HUES48 (cell line): ENCODE measurements around the gene ATG4D.
"Not testable (repeated sequence)": the region's sequence is repeated elsewhere in the genome, so short reads cannot be mapped to it uniquely, and the experiment has no call there.

Source experiments
- H3K27ac ChIP-seq: one replicate; pipeline ENCODE4 v1.7.0; 2013; ENCODE audit warnings: low read depth, low read length, inconsistent platforms
- H3K27me3 ChIP-seq: 2 replicates; pipeline ENCODE4 v1.6.1; 2013; ENCODE audit warnings: mild to moderate bottlenecking, low read length; ENCODE audit not compliant: control insufficient read depth, insufficient read depth
- H3K36me3 ChIP-seq: 2 replicates; pipeline ENCODE4 v1.6.1; 2013; ENCODE audit warnings: low read length; ENCODE audit not compliant: control insufficient read depth, insufficient read depth
- H3K4me1 ChIP-seq: 2 replicates; pipeline ENCODE4 v1.6.1; 2013; ENCODE audit warnings: mild to moderate bottlenecking, low read length; ENCODE audit not compliant: control insufficient read depth, insufficient read depth
- H3K4me3 ChIP-seq: 2 replicates; pipeline ENCODE4 v1.5.1; 2013; ENCODE audit warnings: mild to moderate bottlenecking, low read depth, low read length
- H3K9ac ChIP-seq: 2 replicates; pipeline ENCODE4 v1.6.1; 2013; ENCODE audit warnings: mild to moderate bottlenecking, low read depth, low read length, moderate library complexity
- H3K9me3 ChIP-seq: 2 replicates; pipeline ENCODE4 v1.6.1; 2013; ENCODE audit warnings: low read length; ENCODE audit not compliant: control insufficient read depth, insufficient read depth

The ATG4D gene

GRCh38 chr19:10539016-10539415, 4.7 kb upstream of the ATG4D start:
- not testable (repeated sequence) for H3K27me3 ChIP-seq, H3K9me3 ChIP-seq, H3K4me1 ChIP-seq, H3K36me3 ChIP-seq, H3K9ac ChIP-seq, H3K4me3 ChIP-seq, H3K27ac ChIP-seq

- no peak overlapping the region for H3K27ac ChIP-seq
- no peaks in the 10 kb centered on the region for H3K27me3 ChIP-seq
- no peaks in the 10 kb centered on the region for H3K9me3 ChIP-seq
- H3K4me3 ChIP-seq, result peak overlapping the region; percentile 90
- no peak overlapping the region for H3K9ac ChIP-seq
- peaks cover 12% of the 10 kb centered on the region for H3K36me3 ChIP-seq
- no peaks in the 10 kb centered on the region for H3K4me1 ChIP-seq
Measured at GRCh38 chr19:10543059-10543419, 665 bp upstream of the ATG4D start.

GRCh38 chr19:10544242-10544752, 593 bp downstream of the ATG4D start:
- peaks cover 21% of the 10 kb centered on the region for H3K36me3 ChIP-seq
- no peaks in the 10 kb centered on the region for H3K27me3 ChIP-seq
- H3K27ac ChIP-seq, result peak overlapping the region; percentile 72
- H3K9me3 ChIP-seq, result no peaks in the 10 kb centered on the region
- H3K4me1 ChIP-seq, result no peaks in the 10 kb centered on the region
- H3K9ac ChIP-seq, result peak overlapping the region; percentile 83; the same call in 1 of the 2 replicates
- peak overlapping the region; percentile 90 for H3K4me3 ChIP-seq

- Histone ChIP-seq H3K27me3 (no peaks in the 10 kb centered on the region), H3K9ac (peak overlapping the region; percentile 83; the same call in 1 of the 2 replicates), H3K27ac (no peak overlapping the region), H3K4me3 (peak overlapping the region; percentile 90), H3K36me3 (peaks cover 24% of the 10 kb centered on the region), H3K4me1 (no peaks in the 10 kb centered on the region), H3K9me3 (no peaks in the 10 kb centered on the region)
Measured at GRCh38 chr19:10544753-10545251, 1.1 kb downstream of the ATG4D start.

- peaks cover 31% of the 10 kb centered on the region for H3K36me3 ChIP-seq
- H3K4me1 ChIP-seq, result no peaks in the 10 kb centered on the region
- H3K9me3 ChIP-seq, result no peaks in the 10 kb centered on the region
- no peak overlapping the region for H3K9ac ChIP-seq
- no peak overlapping the region for H3K4me3 ChIP-seq
- no peaks in the 10 kb centered on the region for H3K27me3 ChIP-seq
- H3K27ac ChIP-seq, result no peak overlapping the region
Measured at GRCh38 chr19:10546817-10547216, 3.1 kb downstream of the ATG4D start.

GRCh38 chr19:10548746-10549276, 5.1 kb downstream of the ATG4D start:
- no peak overlapping the region for H3K4me3 ChIP-seq
- no peaks in the 10 kb centered on the region for H3K9me3 ChIP-seq
- H3K9ac ChIP-seq, result no peak overlapping the region
- H3K27ac ChIP-seq, result no peak overlapping the region
- peaks cover 49% of the 10 kb centered on the region for H3K36me3 ChIP-seq
- H3K27me3 ChIP-seq, result no peaks in the 10 kb centered on the region
- no peaks in the 10 kb centered on the region for H3K4me1 ChIP-seq

GRCh38 chr19:10549733-10550132, 6.0 kb downstream of the ATG4D start:
- H3K4me3 ChIP-seq, result no peak overlapping the region
- H3K9ac ChIP-seq, result no peak overlapping the region
- no peaks in the 10 kb centered on the region for H3K4me1 ChIP-seq
- peaks cover 58% of the 10 kb centered on the region for H3K36me3 ChIP-seq
- no peaks in the 10 kb centered on the region for H3K27me3 ChIP-seq
- no peak overlapping the region for H3K27ac ChIP-seq
- no peaks in the 10 kb centered on the region for H3K9me3 ChIP-seq

- no peaks in the 10 kb centered on the region for H3K9me3 ChIP-seq
- no peak overlapping the region for H3K9ac ChIP-seq
- H3K27ac ChIP-seq, result no peak overlapping the region
- peaks cover 61% of the 10 kb centered on the region for H3K36me3 ChIP-seq
- no peaks in the 10 kb centered on the region for H3K27me3 ChIP-seq
- H3K4me1 ChIP-seq, result no peaks in the 10 kb centered on the region
- no peak overlapping the region for H3K4me3 ChIP-seq
Measured at GRCh38 chr19:10550336-10550735, 6.6 kb downstream of the ATG4D start.

- not testable (repeated sequence) for H3K9me3 ChIP-seq, H3K27ac ChIP-seq, H3K4me3 ChIP-seq, H3K9ac ChIP-seq, H3K4me1 ChIP-seq, H3K27me3 ChIP-seq
- peaks cover 68% of the 10 kb centered on the region for H3K36me3 ChIP-seq
Measured at GRCh38 chr19:10551006-10551405, 7.3 kb downstream of the ATG4D start.

GRCh38 chr19:10551698-10552301, 8.1 kb downstream of the ATG4D start:
- Histone ChIP-seq H3K9ac (no peak overlapping the region), H3K36me3 (peaks cover 72% of the 10 kb centered on the region)

GRCh38 chr19:10552510-10553053, 8.9 kb downstream of the ATG4D start:
- peaks cover 73% of the 10 kb centered on the region for H3K36me3 ChIP-seq
- no peak overlapping the region for H3K9ac ChIP-seq
- no peaks in the 10 kb centered on the region for H3K9me3 ChIP-seq
- no peak overlapping the region for H3K27ac ChIP-seq
- H3K27me3 ChIP-seq, result no peaks in the 10 kb centered on the region
- H3K4me3 ChIP-seq, result no peak overlapping the region
- no peaks in the 10 kb centered on the region for H3K4me1 ChIP-seq

More at GRCh38 chr19:10551698-10552301, 8.1 kb downstream of the ATG4D start:
- H3K4me3 ChIP-seq, result no peak overlapping the region
- no peaks in the 10 kb centered on the region for H3K4me1 ChIP-seq
- no peaks in the 10 kb centered on the region for H3K9me3 ChIP-seq
- no peaks in the 10 kb centered on the region for H3K27me3 ChIP-seq
- H3K27ac ChIP-seq, result no peak overlapping the region
